H9 (cell line): ENCODE results near the gene KCNG1. TPM values are rescaled to one million over a fixed set of nuclear protein-coding genes. Genes with fewer than 3 reads are reported as not detected.

ENCODE experiments used
- DNase-seq: peaks from one replicate; pipeline ENCODE4 v3.0.0-alpha.2; 2017
- H2AFZ ChIP-seq: one replicate; pipeline ENCODE4 v1.6.1; 2013; ENCODE audit warnings: mild to moderate bottlenecking, low read length, control low read depth, moderate library complexity
- H2AK5ac ChIP-seq: 2 replicates; pipeline ENCODE4 v1.6.1; 2013; ENCODE audit warnings: low read length, control low read depth, mixed read lengths; ENCODE audit not compliant: insufficient read length
- H2BK120ac ChIP-seq: one replicate; pipeline ENCODE4 v1.6.1; 2013; ENCODE audit warnings: low read depth, mild to moderate bottlenecking, low read length, control low read depth, inconsistent platforms; ENCODE audit not compliant: poor library complexity, severe bottlenecking
- H2BK12ac ChIP-seq: 2 replicates; pipeline ENCODE4 v1.6.1; 2013; ENCODE audit warnings: low read length, control low read depth, mixed read lengths, low read depth; ENCODE audit not compliant: insufficient read length
- H2BK15ac ChIP-seq: 2 replicates; pipeline ENCODE4 v1.6.1; 2013; ENCODE audit warnings: low read depth, low read length, control low read depth
- H2BK20ac ChIP-seq: one replicate; pipeline ENCODE4 v1.6.1; 2013; ENCODE audit warnings: low read depth, mild to moderate bottlenecking, low read length, control low read depth, inconsistent platforms; ENCODE audit not compliant: poor library complexity, severe bottlenecking
- H2BK5ac ChIP-seq: 2 replicates; pipeline ENCODE4 v1.6.1; 2013; ENCODE audit warnings: low read length, control low read depth, mixed read lengths; ENCODE audit not compliant: insufficient read length
- H3K14ac ChIP-seq: 2 replicates; pipeline ENCODE4 v1.6.1; 2013; ENCODE audit warnings: low read length, control low read depth; ENCODE audit not compliant: insufficient read depth
- H3K18ac ChIP-seq: 2 replicates; pipeline ENCODE4 v1.6.1; 2013; ENCODE audit warnings: low read depth, mild to moderate bottlenecking, mixed read lengths, low read length, control low read depth; ENCODE audit not compliant: insufficient read length
- H3K23ac ChIP-seq: 2 replicates; pipeline ENCODE4 v1.6.1; 2013; ENCODE audit warnings: low read length, control low read depth, mixed read lengths, low read depth; ENCODE audit not compliant: insufficient read length
- H3K23me2 ChIP-seq: 2 replicates; pipeline ENCODE4 v1.6.1; 2013; ENCODE audit warnings: low read depth, mild to moderate bottlenecking, mixed read lengths, low read length, control low read depth; ENCODE audit not compliant: insufficient read length, poor library complexity, severe bottlenecking
- H3K27ac ChIP-seq: 2 replicates; pipeline ENCODE4 v1.5.1; 2013; ENCODE audit warnings: low read length, control low read depth, mixed read lengths, low read depth; ENCODE audit not compliant: insufficient read length
- H3K27me3 ChIP-seq: 2 replicates; pipeline ENCODE4 v1.6.1; 2013; ENCODE audit warnings: low read length, control low read depth, inconsistent platforms; ENCODE audit not compliant: insufficient read depth
- H3K4ac ChIP-seq: 2 replicates; pipeline ENCODE4 v1.6.1; 2013; ENCODE audit warnings: low read depth, mild to moderate bottlenecking, control low read depth, inconsistent platforms, low read length, moderate library complexity
- H3K4me1 ChIP-seq: 2 replicates; pipeline ENCODE4 v1.6.1; 2013; ENCODE audit warnings: low read length, control low read depth, inconsistent platforms; ENCODE audit not compliant: insufficient read depth
- H3K4me2 ChIP-seq: 2 replicates; pipeline ENCODE4 v1.6.1; 2013; ENCODE audit warnings: low read length, control low read depth, mixed read lengths; ENCODE audit not compliant: insufficient read length, insufficient read depth
- H3K56ac ChIP-seq: 2 replicates; pipeline ENCODE4 v1.6.1; 2013; ENCODE audit warnings: low read depth, mild to moderate bottlenecking, mixed read lengths, low read length, control low read depth; ENCODE audit not compliant: insufficient read length
- H3K79me1 ChIP-seq: 2 replicates; pipeline ENCODE4 v1.6.1; 2013; ENCODE audit warnings: low read depth, mild to moderate bottlenecking, moderate library complexity, low read length, control low read depth, inconsistent platforms; ENCODE audit not compliant: insufficient read depth, poor library complexity, severe bottlenecking
- H3K79me2 ChIP-seq: 2 replicates; pipeline ENCODE4 v1.6.1; 2013; ENCODE audit warnings: low read length, control low read depth, inconsistent platforms; ENCODE audit not compliant: insufficient read depth
- H3K9ac ChIP-seq: 2 replicates; pipeline ENCODE4 v1.6.1; 2013; ENCODE audit warnings: low read length, control low read depth, mixed read lengths; ENCODE audit not compliant: insufficient read length; ENCODE audit errors: extremely low read depth
- H3K9me3 ChIP-seq: one replicate; pipeline ENCODE4 v1.6.1; 2013; ENCODE audit warnings: low read depth, low read length, inconsistent platforms; ENCODE audit not compliant: control insufficient read depth
- H3T11ph ChIP-seq: one replicate; pipeline ENCODE4 v1.6.1; 2013; ENCODE audit warnings: mild to moderate bottlenecking, low read length, control low read depth, inconsistent platforms
- H4K20me1 ChIP-seq: one replicate; pipeline ENCODE4 v1.6.1; 2013; ENCODE audit not compliant: control insufficient read depth, insufficient read length, insufficient read depth
- H4K5ac ChIP-seq: 2 replicates; pipeline ENCODE4 v1.6.1; 2013; ENCODE audit warnings: low read depth, mild to moderate bottlenecking, mixed read lengths, low read length, control low read depth; ENCODE audit not compliant: insufficient read length
- H4K8ac ChIP-seq: replicated peaks from 2 replicates; pipeline ENCODE4 v1.6.1; 2013; ENCODE audit warnings: low read length, control low read depth, mixed read lengths, low read depth; ENCODE audit not compliant: insufficient read length
- H4K91ac ChIP-seq: 2 replicates; pipeline ENCODE4 v1.6.1; 2013; ENCODE audit warnings: low read depth, mild to moderate bottlenecking, moderate library complexity, mixed read lengths, low read length, control low read depth; ENCODE audit not compliant: insufficient read length
- H3K27ac Mint-ChIP-seq, 3 experiments: 2 replicates in 2 of 3; 3 replicates in 1 of 3; pipeline ENCODE4 v1.8.0; 2020 to 2021; ENCODE audit warnings: mixed read lengths in 3 of 3, mild to moderate bottlenecking in 1 of 3, moderate library complexity in 1 of 3
- H3K27me3 Mint-ChIP-seq: 2 replicates; pipeline ENCODE4 v1.8.0; 2021; ENCODE audit warnings: low read depth, mild to moderate bottlenecking, moderate library complexity, mixed read lengths
- H3K36me3 Mint-ChIP-seq, 3 experiments: 2 replicates in 2 of 3; 3 replicates in 1 of 3; pipeline ENCODE4 v1.8.0; 2020 to 2021; ENCODE audit warnings: low read depth in 3 of 3, mixed read lengths in 3 of 3; ENCODE audit not compliant: insufficient read depth in 1 of 3
- H3K4me1 Mint-ChIP-seq, 2 experiments: 2 replicates each; pipeline ENCODE4 v1.8.0; 2020; ENCODE audit warnings: mixed read lengths in 2 of 2
- H3K4me3 Mint-ChIP-seq, 2 experiments: 2 replicates in 1 of 2; 3 replicates in 1 of 2; pipeline ENCODE4 v1.8.0; 2020 to 2021; ENCODE audit warnings: mild to moderate bottlenecking in 2 of 2, mixed read lengths in 2 of 2, moderate library complexity in 1 of 2
- H3K9me3 Mint-ChIP-seq, 2 experiments: 2 replicates in 1 of 2; 3 replicates in 1 of 2; pipeline ENCODE4 v1.8.0; 2020; ENCODE audit warnings: mild to moderate bottlenecking in 2 of 2, mixed read lengths in 2 of 2, moderate library complexity in 1 of 2
- WGBS: extraction: QIAGEN DNeasy Blood & Tissue Kit; methylation state at CpG from one replicate; pipeline ENCODE4 v1.1.7; 2013; ENCODE audit warnings: missing lambda C conversion rate, low lambda C conversion rate, mixed read lengths; ENCODE audit not compliant: insufficient read length; ENCODE audit errors: extremely low coverage; 5-methylcytosine and 5-hydroxymethylcytosine counted together
- total RNA-seq: library from RNA; stranded (reverse); gene quantifications from 2 replicates; pipeline ENCODE4 v1.2.1, GENCODE V29; 2021
- TF ChIP-seq, protein P1 (sequence below): fragments of 200-600 bp; sonication (generic); conservative IDR thresholded peaks from 3 replicates; pipeline ENCODE4 v1.8.0; 2021; ENCODE audit warnings: antibody characterized with exemption, mild to moderate bottlenecking

KCNG1 gene
- total RNA-seq, 1 experiment from 2014 or later: 13.2 TPM

- no peaks in the 10 kb centered on the region for H3K27me3 Mint-ChIP-seq
- H3K23ac ChIP-seq: no peak overlapping the region
Measured at GRCh38 chr20:51013577-51014330, 9.2 kb downstream of the KCNG1 start.

More at GRCh38 chr20:51013577-51014330, 9.2 kb downstream of the KCNG1 start:
- no peaks in the 10 kb centered on the region for H4K20me1 ChIP-seq
- TF ChIP-seq, protein P1, sequence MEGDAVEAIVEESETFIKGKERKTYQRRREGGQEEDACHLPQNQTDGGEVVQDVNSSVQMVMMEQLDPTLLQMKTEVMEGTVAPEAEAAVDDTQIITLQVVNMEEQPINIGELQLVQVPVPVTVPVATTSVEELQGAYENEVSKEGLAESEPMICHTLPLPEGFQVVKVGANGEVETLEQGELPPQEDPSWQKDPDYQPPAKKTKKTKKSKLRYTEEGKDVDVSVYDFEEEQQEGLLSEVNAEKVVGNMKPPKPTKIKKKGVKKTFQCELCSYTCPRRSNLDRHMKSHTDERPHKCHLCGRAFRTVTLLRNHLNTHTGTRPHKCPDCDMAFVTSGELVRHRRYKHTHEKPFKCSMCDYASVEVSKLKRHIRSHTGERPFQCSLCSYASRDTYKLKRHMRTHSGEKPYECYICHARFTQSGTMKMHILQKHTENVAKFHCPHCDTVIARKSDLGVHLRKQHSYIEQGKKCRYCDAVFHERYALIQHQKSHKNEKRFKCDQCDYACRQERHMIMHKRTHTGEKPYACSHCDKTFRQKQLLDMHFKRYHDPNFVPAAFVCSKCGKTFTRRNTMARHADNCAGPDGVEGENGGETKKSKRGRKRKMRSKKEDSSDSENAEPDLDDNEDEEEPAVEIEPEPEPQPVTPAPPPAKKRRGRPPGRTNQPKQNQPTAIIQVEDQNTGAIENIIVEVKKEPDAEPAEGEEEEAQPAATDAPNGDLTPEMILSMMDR: no peak
- no peak overlapping the region for H3K9ac ChIP-seq
- no peak overlapping the region for H3K14ac ChIP-seq
- no peaks in the 10 kb centered on the region for H3K23me2 ChIP-seq
- no peaks in the 10 kb centered on the region for H3K9me3 ChIP-seq
- H2BK12ac ChIP-seq: no peak overlapping the region
- H4K91ac ChIP-seq: no peak overlapping the region
- no peak overlapping the region for H2BK15ac ChIP-seq
- H3K4me2 ChIP-seq: peak overlapping the region; percentile 9
- H3K4me1 ChIP-seq: peaks cover 4% of the 10 kb centered on the region; the same call in 1 of the 2 replicates
- H3K79me2 ChIP-seq: no peaks in the 10 kb centered on the region
- WGBS: no CpG with 5 or more reads among the region's 8 CpGs
- no peak overlapping the region for H4K8ac ChIP-seq
- H2AFZ ChIP-seq: no peak overlapping the region
- peaks cover 18 to 23% of the 10 kb centered on the region in 2 experiments for H3K4me1 Mint-ChIP-seq
- H3K4me3 Mint-ChIP-seq: peak overlapping the region in 1 of 2 experiments; percentile 4; a peak in 1 of 5 replicates
- no peak overlapping the region for H3K4ac ChIP-seq
- H3K18ac ChIP-seq: no peak overlapping the region
- no peak overlapping the region for H3K56ac ChIP-seq
- no peak overlapping the region for H3T11ph ChIP-seq
- H2AK5ac ChIP-seq: no peak overlapping the region
- no peaks in the 10 kb centered on the region for H3K27me3 ChIP-seq
- no peak overlapping the region for H3K27ac Mint-ChIP-seq
- no peak overlapping the region for H3K27ac ChIP-seq
- no peak overlapping the region for H2BK120ac ChIP-seq
- no peak overlapping the region for H4K5ac ChIP-seq
- H3K9me3 Mint-ChIP-seq: no peaks in the 10 kb centered on the region; a peak in 1 of 5 replicates
- H3K36me3 Mint-ChIP-seq: peaks cover 10 to 17% (median 15%) of the 10 kb centered on the region in 3 experiments; a peak in 6 of 7 replicates
- no peak overlapping the region for H2BK5ac ChIP-seq
- H2BK20ac ChIP-seq: no peak overlapping the region
- H3K79me1 ChIP-seq: no peaks in the 10 kb centered on the region
- no peak for DNase-seq
